Brain microvascular endothelial cell (primary cell): ENCODE data around the gene SS18.

Source experiments
- DNase-seq: peaks from one replicate; pipeline ENCODE4 v3.0.0-alpha.2; 2020
- H3K27ac ChIP-seq: fragments of 250-450 bp; sonication (Bioruptor Pico); 2 replicates; pipeline ENCODE4 v1.5.1; 2020; ENCODE audit warnings: mild to moderate bottlenecking, moderate library complexity
- H3K27me3 ChIP-seq: fragments of 250-450 bp; sonication (Bioruptor Pico); replicated peaks from 2 replicates; pipeline ENCODE4 v1.5.1; 2020; ENCODE audit warnings: mild to moderate bottlenecking
- H3K36me3 ChIP-seq: fragments of 250-450 bp; sonication (Bioruptor Pico); replicated peaks from 2 replicates; pipeline ENCODE4 v1.5.1; 2020; ENCODE audit warnings: mild to moderate bottlenecking
- H3K4me3 ChIP-seq: 2 replicates; pipeline ENCODE4 v1.5.1; 2011; ENCODE audit warnings: low read depth, mild to moderate bottlenecking, control low read depth, low read length, moderate library complexity
- CTCF ChIP-seq: IDR thresholded peaks from 2 replicates; pipeline ENCODE4 v1.5.1; 2011; ENCODE audit warnings: low read depth, mild to moderate bottlenecking, moderate library complexity, low read length, control low read depth, inconsistent platforms; ENCODE audit errors: missing control alignments
- in situ Hi-C: cut with HindIII; loops from 2 replicates; pipeline ENCODE4 v1.10.0; 2017; ENCODE audit warnings: low sequenced_read_pairs, low pct_ligation_motif_present

SS18 gene

DNA sequence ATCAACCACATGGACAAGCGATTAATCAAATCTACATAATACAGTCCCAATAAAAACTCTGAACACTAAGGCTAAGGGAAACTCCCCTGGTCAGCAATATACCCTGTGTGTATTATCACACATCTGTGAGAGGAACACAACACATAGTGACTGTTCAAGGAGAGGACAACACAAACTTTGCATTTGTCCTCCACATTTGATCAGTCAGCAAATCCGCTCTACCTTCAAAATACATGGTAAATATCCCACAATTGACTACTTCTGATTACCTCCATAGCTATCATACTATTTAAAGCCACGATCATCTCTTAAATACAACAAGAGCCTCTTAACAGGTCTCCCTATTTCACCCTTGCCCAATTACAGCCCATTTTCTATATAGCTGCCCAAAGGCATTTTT is 45.6 kb downstream of the SS18 start:
- H3K36me3 ChIP-seq: peaks cover 17% of the 10 kb centered on the region
- no peak overlapping the region for H3K4me3 ChIP-seq
- no peak overlapping the region for H3K27ac ChIP-seq
- in situ Hi-C loops: no loop called here
- no peak for DNase-seq
- no peaks in the 10 kb centered on the region for H3K27me3 ChIP-seq
- TF ChIP-seq CTCF: no peak

DNA sequence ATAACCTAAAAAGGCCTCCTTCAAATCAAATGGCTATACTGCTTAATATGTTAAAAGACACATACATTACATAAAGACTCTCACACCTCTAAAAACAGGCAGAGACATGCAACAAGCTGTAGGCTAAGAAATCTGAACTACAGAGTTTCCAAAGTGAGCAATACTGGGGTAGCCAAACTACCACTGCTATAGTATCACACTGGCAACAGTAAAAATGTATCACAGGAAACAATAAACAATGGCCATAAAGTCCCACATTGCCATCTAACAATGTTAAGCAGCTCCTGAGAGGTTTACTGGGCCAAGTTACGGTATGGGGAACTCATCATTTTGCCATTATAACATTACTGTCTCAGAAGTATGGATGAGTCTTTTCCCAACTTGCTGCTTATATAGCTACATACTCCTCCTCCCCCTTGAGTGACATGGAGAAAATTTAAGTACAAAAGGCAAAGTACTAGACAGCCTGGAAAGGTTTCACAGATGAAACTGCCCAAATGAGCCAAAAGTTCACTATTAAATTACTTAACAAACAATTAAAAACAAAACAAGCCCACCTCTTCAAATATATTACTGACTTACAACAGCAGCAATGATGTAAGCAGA is 50.3 kb downstream of the SS18 start:
- in situ Hi-C loops: no loop called here
- TF ChIP-seq CTCF: no peak
- peaks cover 25% of the 10 kb centered on the region for H3K36me3 ChIP-seq

DNA sequence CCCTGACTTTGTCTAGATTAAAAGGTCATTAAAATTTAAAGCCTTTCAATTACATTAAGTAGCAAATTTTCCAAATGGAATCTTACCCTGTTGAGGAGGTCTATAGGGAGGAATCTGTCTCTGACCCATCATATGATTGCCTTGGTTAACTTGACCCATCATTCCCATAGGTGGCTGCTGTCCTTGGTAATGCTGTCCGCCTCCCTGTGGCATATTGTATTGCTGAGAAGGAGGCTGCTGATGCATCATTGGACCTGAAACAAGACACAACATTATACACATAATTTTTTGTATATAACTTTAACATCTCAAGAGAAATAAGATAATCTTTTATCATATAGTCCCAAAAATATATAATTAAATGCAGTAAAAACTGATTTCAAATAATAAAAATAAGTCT is 51.2 kb downstream of the SS18 start:
- TF ChIP-seq CTCF: no peak
- in situ Hi-C loops: no loop called here
- no peak for DNase-seq
- Histone ChIP-seq H3K27me3 (no peaks in the 10 kb centered on the region), H3K36me3 (peaks cover 24% of the 10 kb centered on the region), H3K4me3 (no peak overlapping the region), H3K27ac (no peak overlapping the region)

More for the DNA sequence above, 50.3 kb downstream of the SS18 start:
- DNase-seq: no peak
- Histone ChIP-seq H3K27me3 (no peaks in the 10 kb centered on the region), H3K4me3 (no peak overlapping the region), H3K27ac (no peak overlapping the region)

GRCh38 chr18:26036635-26037034 is 53.8 kb downstream of the SS18 start:
- Histone ChIP-seq H3K27ac (no peak overlapping the region), H3K36me3 (peaks cover 44% of the 10 kb centered on the region), H3K4me3 (no peak overlapping the region), H3K27me3 (no peaks in the 10 kb centered on the region)
- no peak for DNase-seq
- in situ Hi-C loops: no loop called here
- no peak for TF ChIP-seq CTCF

DNA sequence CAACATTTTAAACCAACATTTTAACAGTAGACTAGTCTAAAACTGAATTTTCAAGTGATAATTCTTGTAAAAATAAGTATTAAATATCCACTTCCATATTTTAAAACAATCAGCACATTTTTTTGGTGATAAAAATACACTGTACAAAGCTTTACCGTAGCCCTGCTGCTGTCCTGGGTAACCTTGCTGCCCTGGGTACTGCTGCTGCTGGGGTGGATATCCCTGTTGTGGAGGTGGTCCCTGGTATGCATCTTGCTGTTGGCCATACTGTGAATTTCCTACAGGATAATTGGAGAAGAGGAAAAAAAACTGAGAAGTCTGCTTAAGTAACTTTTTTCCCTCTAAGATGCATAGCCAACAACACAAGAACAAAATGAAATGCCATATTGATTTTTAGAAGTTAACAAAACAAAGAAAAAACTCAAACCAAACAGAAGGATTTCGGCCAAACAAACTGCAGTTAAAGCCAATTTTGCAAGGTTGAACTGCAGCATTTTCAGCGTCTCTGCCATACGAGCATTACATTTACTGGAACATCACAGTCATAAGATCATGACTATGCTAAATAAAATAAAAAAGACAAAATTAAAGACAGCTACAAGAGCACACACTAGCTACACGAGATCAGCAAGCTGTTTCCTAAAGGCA is 55.4 kb downstream of the SS18 start:
- no peaks in the 10 kb centered on the region for H3K27me3 ChIP-seq
- no peak for DNase-seq
- no peak overlapping the region for H3K4me3 ChIP-seq
- no peak overlapping the region for H3K27ac ChIP-seq
- H3K36me3 ChIP-seq: peaks cover 53% of the 10 kb centered on the region
- no peak for TF ChIP-seq CTCF
- in situ Hi-C loops: no loop called here

DNA sequence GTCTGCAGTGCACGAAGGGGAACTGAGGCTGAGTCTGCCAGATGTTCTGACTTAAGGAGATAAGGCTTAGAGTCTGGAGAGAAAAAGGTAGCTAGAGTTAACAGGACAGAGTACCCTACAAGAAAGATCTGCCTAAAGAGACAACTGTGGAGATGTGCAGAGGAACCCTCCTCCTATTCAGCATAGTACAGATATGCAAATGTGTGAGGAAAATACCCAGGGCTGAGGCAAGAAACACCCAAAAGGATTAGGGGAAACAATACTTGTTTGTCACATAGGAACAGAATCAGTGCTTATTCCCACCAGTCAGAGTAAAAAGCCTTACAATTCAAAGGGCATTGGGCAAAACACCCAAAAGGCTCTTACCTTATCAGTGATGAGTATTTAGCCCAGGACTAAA is 67.8 kb downstream of the SS18 start:
- peaks cover 39% of the 10 kb centered on the region for H3K36me3 ChIP-seq
- no peak for DNase-seq
- in situ Hi-C loops: no loop called here
- H3K27ac ChIP-seq: no peak overlapping the region
- H3K4me3 ChIP-seq: no peak overlapping the region
- TF ChIP-seq CTCF: no peak
- H3K27me3 ChIP-seq: no peaks in the 10 kb centered on the region
